T-helper 2 cell (primary cell): Measurements from ENCODE around the gene TOP3B.

Experiments
- DNase-seq, 5 experiments: peaks; one replicate each; pipeline versions ENCODE4 v3.0.0 to v3.0.0-alpha.2; 2012 to 2022

TOP3B gene

DNA sequence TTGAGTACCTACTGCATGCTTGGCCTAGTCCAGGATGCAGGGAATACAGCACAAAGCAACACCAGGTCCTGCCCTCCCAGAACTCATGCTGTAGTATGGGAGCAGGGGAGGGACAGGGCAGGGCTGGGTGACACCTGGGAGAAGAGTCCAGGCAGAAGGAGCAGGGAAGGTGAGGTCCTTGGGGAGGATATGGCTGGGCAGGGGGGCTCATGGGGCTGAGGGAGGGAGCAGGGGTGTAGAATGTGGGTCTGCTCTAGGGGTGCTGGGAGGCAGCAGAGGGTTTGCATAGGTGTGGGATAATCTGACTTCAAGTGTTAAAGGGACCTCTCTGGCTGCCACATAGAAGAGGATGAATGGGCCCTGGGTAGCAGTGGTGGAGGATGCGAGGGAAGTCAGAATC, 4.8 kb downstream of the TOP3B start:
- no peak for DNase-seq

DNA sequence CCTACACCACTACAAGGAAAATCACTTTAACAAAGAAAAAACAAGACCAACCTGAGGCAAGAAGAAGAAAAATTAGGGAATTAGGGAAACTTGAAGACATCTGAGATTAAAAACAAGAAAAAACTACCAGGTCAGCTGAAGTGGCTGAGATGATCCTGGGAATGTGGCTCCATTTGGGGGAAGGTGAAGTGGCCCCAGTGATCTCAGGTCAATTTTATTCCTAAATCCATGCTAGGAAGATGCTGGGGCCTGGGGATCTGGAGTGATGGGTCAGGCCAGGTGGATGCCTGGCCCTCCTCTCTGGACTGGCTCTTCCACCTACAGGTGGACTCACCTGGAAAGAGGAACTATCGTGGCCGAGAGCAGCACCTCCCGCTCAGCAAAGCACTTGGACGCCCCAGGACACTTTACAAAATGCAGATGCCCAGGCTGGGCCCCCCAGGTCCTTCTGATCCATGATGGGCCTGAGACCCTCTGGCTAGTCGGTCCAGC, 6.7 kb downstream of the TOP3B start:
- no peak for DNase-seq

DNA sequence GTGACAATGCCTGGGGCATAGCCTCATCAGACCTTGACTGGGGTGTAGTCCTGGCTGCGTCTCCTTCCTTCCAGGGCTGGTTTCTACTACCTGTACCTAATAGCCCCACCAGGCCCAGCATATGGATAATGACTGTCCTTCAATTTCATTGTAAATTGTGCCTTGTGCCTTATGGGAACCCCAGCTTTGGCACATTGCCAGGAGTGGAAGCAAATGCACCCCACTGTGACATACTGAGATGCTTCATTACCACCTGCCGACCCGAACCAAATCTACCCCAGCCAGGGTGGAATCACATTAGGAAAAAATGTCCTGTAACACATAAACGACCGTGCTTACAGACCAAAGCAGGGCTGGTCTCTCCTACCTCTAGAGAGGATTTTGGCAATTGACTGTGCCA, 7.3 kb downstream of the TOP3B start:
- DNase-seq = no peak

DNA sequence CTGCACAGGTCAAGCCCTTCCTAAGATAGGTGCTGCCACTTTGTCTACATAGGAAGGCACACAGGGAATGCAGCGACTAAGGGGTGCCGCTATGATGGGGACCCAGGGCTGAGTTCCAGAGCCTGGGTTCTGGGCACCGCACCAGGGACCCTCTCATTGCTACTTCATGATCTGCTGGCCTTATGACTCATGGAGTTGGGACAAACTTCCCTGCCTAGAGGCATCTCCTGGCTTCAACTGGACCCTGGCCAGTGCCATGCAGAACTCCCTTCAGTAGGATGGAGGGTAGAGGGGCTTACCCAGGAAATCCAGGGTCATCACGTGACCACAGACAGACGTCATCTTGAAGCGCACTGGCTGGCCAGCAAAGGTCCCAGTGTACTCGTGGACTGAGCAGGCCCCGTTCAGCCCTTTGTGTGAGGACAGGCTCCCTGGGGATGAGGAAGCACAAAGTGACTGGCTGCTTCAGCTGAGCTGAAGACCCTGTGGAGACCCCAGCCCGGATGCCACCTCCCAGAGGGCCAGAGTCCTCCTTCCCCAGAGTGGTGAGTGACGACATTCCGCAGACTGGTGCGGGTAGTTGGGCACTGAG, 8.4 kb downstream of the TOP3B start:
- DNase-seq = no peak

DNA sequence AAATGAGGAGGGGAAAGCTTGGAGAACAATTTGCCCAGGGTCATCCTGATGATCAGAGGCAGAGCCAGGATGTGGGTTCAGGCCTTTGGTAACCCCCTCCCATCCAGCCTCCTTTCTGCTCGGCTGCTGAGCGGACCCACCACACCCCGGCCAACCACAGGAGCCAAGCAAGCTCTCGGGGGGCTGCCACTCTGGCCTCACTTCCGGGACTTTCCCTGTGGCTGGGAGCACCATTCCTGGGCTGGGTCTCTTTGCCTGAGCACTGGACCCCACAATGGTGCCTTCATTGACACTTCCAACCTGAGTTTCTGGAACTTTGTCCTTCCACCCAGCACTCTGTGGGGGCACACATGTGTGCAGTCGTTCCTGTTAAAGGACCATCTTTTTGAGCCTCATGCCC, 9.8 kb downstream of the TOP3B start:
- DNase-seq = no peak

DNA sequence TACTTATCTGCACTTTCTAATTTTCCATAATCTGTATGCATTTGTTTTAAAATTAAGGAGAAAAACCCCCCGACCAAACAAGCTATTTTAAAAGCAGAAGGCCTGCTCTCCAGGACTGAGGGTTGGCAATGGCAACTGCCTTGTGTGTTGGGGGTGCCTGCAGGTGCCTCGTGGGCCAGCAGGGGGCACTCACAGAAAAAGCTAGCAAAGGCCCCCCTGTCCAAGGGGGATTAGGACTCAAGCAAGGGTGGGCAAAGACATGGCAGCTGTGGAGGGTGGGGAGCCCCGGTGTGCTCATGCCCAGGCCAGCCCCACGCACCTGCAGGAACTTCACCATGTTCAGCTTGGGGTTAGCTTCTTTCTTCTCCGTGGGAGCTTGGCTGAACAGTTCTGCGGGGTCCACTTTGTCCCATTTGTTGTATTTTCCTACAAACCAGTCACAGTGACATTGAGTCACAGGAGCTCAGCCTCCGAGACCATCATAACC, 10.3 kb downstream of the TOP3B start:
- DNase-seq = peak in 4 of 5 experiments; percentile 8 to 45 (median 36)

DNA sequence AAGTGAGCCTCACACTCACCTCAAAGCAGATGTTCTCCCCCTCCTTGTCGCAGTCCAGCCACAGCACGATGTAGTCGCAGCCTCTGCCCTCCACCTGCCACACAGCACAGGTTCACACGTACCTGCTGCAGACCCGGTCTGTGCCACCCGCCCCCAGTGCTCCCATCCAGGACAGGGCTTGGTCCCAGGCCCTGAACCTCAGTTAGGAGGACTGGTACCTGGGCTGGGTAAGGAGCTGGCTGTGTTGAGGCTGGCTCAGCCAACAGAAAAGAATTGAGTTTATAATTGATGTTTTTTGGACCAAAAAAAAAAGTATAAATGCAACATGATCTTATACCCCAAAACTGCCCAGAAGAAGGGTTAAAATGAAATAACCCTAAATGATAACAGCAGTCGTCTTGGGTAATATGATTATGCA, 10.7 kb downstream of the TOP3B start:
- DNase-seq = no peak

DNA sequence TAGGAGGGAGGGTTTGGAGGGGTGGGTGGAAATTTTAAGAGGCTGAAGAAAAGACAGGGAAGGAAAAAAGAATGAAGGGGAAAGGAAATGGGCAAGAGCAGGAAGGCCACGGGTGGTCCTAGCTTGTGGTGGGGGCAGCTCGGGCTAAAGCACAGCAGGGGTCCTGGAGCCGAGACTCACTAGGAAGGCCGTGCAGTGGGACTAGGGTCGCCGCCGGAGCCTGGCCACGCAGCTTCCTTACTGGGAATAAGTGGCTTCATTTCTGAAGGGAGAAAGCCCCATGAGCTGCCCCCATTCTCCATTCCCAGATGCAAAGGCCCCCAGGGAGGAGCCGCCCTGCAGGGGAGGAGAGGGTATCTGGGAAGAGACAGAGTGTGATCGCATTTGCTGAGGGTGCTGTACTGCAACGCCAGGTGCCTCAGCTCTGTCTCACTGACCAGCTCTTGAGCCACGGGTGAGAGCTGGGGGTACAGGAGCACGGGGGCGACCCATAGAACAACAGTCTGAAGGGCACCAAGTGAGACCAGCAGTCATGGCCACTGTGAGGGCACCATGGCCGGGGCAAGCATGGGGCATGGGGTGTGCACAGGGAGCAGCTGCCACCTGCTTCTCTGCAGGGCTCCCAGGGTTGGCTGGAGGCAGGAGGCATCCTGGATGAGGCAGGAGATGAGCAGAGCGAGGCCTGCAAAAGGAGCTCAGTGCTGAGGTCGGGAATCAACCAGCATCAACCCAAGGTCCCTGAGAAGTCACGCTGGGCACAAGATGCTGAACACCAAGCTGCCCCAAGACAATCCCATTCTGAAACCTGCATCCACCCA, 11.6 kb downstream of the TOP3B start:
- no peak for DNase-seq

DNA sequence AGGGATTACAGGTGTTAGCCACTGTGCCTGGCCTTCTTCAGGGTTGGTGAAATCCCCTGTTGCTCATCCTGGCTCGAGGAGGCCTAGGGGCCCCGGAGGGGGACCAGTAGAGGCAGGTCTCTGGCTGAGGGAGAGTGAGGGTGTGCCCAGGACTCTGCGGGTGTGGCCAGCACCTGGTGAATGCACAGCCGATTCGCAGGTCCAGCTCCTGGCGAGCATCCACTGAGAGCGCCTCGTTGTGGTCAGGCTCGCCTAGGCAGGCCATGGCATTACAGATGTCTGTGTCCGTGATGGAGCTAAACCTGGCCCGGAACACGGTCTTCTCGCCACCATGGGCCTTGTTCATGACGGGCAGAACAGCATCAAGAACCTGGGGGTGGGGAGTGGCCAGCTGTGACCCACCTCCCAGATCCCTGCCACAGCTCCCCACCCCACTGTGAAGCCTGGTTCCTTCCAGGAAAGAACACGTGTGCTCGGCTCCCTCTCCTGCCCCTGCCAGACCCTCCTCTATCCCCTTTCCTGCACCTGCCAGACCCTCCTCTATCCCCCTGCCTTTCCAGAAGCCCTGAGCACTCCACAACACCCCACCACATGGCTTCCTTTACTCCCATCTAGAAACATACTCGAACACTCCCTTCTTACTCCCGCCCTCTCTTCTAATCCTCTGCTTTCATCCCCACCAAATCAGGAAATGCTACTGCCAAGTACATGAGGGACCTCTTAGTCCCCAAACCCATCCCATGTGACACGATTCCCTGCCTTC, 12.4 kb downstream of the TOP3B start:
- DNase-seq = no peak

DNA sequence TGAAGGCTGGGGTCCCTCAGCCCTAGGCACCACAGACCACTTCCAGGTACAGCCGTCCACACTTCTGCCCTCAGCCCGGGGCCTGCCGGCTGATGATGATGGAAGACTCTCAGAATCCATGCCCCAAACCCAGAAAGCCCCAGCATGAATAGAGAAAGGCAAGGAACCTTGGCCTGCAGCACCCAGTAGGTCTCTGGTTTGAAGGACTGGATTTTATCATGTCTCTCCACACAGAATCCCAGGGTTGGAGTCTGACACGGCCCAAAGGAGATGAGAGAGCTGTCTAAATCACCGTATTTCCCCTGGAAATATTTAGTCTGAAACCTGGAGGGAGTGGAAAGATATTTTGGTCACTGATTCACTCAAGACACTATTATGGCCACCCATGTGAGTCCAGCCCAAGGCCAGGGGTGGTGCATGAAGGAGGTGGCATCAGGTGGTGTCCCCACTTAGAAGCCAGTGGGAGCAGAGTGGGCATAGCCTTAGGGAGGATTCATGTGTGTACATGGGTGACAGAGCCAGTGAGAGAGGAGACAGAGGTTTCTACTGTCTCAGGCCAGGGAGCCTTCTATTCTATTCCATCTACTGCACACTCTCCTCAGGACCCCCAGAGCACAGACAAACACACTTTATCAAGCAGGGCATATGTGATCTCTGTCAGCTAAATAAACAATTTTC, 14.0 kb downstream of the TOP3B start:
- DNase-seq = no peak

DNA sequence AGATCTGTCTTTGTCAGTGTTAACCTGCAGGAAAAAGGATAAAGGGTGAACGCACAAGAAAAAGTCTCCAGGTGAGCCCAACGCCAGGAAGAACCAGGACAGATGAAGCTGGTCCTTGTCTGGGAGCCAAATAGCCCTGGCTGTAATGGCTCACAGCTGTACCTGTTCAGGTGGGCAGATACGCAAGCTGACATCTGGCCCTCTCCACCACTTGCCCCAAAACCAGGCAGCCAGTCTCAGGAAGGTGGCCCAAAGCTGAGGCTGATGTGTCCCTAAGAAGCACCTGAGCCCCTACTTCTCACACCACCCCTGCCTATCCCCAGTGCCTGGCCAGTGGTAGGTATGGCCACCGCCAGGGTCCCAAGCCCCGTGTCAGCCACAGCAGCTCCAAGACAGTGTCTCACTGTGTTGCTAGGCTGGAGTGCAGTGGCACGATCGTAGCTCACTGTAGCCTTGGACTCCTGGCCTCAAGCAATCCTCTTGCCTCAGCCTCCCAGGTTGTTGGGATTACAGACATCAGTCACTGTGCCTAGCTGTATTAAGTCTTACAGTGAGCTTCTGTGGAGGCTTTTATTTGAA, 14.8 kb downstream of the TOP3B start:
- DNase-seq = no peak

DNA sequence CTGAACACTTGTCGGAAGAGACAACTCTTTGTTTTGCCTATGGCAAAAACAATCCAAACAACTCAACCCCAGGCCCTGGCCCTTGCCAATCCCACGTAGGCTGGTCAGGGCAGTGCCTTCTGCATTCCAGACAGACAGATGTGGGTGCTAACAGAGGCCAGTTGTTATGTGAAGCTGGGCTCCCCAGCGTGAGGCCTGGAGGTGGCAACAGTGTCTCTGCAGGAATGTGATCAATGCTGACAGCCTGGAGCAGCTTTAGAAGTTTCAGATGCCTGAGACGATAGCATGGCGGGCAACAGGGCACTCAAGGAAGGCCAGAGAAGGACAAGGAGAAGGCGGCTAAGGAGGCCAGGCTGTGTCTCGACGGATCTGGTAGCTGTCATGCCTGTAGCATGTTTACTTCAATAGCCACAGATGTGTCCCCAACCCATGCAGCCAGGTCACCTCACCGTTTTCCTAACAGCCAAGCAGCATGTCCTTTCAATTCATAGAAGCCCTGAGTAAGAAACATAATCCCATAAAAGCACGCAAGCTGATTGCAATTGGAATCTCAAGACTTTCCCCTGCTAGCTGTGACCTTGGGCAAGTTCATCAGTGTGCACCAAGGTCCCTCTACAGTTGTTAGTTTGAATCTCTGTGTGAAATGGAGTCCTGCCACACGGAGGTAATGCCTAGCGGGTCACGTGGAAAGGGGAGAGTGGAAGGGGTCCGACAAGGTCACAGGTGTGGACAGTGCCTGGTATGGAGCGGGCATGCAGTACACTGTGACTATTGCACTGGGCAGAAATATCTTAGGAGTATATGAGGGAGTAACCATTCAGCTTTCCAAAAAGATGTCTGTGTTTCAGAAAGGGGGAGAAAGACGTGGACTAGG, 15.7 kb downstream of the TOP3B start:
- DNase-seq = no peak

DNA sequence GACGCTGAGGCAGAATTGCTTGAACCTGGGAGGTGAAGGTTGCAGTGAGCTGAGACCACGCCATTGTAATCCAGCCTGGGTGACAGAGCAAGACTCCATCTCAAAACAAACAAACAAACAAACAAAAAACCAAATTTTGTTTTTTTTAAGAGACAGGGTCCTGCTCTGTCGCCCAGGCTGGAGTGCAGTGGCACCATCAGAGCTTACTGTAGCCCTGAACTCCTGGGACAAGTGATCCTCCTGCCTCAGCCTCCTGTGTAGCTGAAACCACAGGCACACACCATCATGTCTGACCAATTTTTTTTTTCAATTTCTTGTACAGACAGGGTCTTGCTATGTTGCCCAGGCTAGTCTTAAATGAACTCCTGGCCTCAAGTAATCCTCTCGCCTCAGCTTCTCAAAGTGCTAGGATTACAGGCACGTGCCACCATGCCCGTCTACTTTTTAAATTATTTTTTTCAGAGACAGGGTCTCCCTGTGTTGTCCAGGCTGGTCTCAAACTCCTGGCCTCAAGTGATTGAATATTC, 16.8 kb downstream of the TOP3B start:
- no peak for DNase-seq

DNA sequence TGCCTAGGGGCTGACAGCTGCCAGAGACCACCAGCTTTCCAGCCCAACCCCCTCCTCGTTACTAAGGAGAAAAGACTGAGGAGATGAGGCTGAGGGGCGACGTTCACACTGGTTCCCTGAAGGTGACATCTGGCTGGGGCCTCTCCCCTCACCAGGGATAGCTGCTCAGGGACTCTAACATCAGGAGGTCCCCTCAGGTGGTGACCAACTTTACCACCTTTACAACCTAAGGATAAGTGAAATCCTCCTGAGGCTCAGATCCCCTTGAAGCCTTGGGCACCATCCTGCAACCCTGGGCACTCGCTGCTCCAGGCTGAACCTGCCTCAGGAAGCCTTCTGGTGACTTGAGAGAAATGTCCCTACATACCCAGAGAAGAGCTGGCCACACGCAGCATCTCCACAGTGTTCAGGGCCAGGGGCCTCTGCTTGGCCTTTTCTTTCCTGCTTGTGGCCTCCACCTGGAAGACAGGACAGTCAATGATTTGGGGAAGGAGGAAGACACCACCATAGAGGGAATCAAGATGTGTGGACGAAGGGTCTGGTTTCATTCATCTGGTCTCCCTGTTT, 17.6 kb downstream of the TOP3B start:
- no peak for DNase-seq

DNA sequence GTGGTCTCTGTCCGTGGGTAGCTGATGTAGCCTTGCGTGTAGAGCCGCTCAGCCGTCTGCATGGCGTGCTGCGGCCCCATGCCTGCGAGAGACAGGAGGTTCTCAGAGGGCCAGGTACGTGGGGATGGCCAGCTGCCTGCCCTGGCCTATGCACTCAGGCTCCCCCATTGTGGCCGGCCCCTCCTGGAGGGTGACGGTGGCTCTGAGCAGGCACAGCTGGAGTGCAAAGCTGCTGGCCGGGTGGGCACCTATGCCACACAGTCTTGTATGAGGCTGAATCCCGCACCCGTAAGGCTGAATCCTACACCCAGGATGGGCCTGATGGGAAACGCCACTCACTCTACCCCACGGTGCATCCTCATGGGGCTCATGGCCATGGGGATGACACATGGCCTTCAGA, 18.4 kb downstream of the TOP3B start:
- no peak for DNase-seq

DNA sequence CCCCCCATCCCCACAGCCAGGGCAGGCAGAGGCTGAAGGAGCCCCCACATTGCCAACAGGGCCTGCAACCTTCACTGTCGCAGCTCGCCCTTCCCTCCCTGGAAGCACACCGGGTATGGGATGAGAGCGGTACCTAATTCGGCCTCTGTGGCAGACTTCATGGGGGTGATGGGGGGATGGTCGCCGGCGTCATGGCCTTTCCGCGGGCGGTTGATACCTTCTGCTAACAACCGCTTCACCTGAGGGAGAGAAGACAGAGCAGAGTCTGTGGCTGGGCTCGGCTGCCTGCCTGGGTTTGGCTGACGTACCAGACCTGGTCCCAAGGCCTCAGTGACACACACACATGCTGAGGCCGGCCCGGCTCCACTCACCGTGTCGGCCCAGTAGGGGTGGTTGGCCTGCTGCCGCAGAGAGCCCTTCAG, 18.8 kb downstream of the TOP3B start:
- DNase-seq = no peak

DNA sequence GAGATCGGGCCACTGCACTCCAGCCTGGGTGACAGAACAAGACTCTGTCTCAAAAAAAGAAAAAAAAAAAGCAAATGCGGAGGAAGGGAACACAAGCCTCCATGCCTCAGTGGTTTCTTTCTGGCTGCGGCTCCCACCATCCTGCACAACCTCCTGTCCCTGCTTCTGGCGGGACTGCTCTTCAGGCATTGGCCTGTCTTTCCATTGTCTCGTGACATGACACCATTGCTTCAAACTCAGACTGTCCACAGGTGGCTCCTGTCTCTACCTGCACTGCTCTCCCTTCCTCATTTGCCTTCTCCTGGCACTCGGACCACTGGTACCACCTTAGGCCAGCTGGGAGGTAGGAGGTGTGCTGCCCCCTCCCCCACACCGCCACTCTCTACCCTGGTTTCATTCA, 19.3 kb downstream of the TOP3B start:
- no peak for DNase-seq

DNA sequence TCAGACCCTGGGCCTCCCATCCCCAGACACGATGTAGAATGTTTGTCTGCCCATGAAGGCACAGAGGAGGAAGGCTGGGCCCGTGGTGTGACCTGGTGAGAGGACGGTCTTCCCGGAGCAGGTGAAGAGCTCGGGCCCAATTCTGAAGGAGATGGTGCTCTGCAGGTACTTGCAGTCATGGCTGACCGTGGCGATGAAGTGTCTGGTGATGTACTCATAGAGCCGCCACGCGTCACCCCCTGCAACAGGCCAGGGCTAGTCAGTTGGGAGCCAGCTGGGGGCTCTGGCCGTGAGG, 20.0 kb downstream of the TOP3B start:
- no peak for DNase-seq

DNA sequence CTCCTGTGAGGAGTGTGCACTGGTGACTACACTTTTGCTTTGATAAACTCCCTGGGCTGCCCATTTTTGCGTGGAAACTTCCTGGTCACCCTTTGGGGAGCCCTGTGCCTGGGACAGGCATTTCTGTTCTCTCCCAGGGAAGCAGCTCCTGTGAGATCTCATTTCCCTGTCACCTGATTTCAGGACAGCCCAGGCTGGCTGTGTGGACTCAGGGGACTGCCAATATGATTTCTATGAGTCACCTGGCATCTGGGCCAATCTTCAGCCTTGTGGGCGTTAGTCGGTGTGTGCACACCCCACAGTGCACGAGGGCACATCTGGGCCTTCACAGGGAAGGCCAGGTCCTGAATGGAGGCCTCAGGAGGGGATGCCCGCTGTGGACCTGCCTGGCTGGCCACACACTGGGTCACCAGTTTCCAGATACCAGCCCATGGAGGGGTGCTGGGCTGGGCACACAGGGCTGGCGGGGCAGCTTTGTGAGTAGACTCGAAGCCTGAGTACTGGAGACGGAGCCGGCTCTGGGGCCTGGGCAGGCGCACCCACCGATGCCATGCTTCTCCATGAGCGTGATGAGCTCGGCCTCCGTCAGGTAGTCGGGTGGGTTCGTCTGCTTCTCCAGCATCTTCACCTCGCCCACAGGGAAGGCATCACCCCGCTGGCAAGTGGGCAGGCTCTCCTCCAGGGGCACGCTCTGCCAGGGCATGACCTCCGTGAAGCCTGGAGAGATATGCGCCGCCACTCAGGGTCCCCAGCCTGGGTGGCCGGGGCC, 20.5 kb downstream of the TOP3B start:
- DNase-seq = no peak
